GM13977 (cell line): ENCODE data around the gene CELF1.

Experiments
- DNase-seq: peaks from one replicate; pipeline ENCODE4 v3.0.0; 2012; ENCODE audit warnings: low spot score
- CTCF ChIP-seq: IDR thresholded peaks from 2 replicates; pipeline ENCODE4 v1.5.1; 2012; ENCODE audit warnings: mild to moderate bottlenecking, control low read depth; ENCODE audit not compliant: insufficient read depth; ENCODE audit errors: extremely low read depth, missing control alignments
- in situ Hi-C: fragments of 300-500 bp; cut with MboI; formaldehyde crosslinking; loops from one replicate; pipeline ENCODE4 v1.12.0; 2022; ENCODE audit warnings: low sequenced_read_pairs, low pct_unique_long_range_greater_than_20kb, mixed read lengths, inconsistent platforms; ENCODE audit not compliant: unreplicated experiment

Gene CELF1

GRCh38 chr11:47504910-47505309 lies 48.0 kb downstream of the CELF1 start:
- in situ Hi-C loops: loop anchor here (25.0 kb wide), 1 partner anchor 607 kb away; no protein-coding TSS in a partner anchor
- DNase-seq: no peak
- no peak for TF ChIP-seq CTCF

- in situ Hi-C loops: loop anchor here (25.0 kb wide), 1 partner anchor 609 kb away; no protein-coding TSS in a partner anchor
- no peak for TF ChIP-seq CTCF
- DNase-seq: no peak
These were observed 49.7 kb downstream of the CELF1 start for GRCh38 chr11:47503227-47503626.

GRCh38 chr11:47502767-47503166 lies 50.2 kb downstream of the CELF1 start:
- no peak for DNase-seq
- in situ Hi-C loops: loop anchor here (25.0 kb wide), 1 partner anchor 610 kb away; no protein-coding TSS in a partner anchor
- no peak for TF ChIP-seq CTCF

GRCh38 chr11:47501101-47501500 lies 51.8 kb downstream of the CELF1 start:
- in situ Hi-C loops: loop anchor here (25.0 kb wide), 1 partner anchor 611 kb away; no protein-coding TSS in a partner anchor
- TF ChIP-seq CTCF: no peak
- no peak for DNase-seq

GRCh38 chr11:47500121-47500520 lies 52.8 kb downstream of the CELF1 start:
- in situ Hi-C loops: loop anchor here (25.0 kb wide), 1 partner anchor 612 kb away; no protein-coding TSS in a partner anchor
- no peak for DNase-seq
- TF ChIP-seq CTCF: no peak

GRCh38 chr11:47499614-47500013 lies 53.3 kb downstream of the CELF1 start:
- in situ Hi-C loops: loop anchor here (25.0 kb wide), 1 partner anchor 613 kb away; no protein-coding TSS in a partner anchor
- DNase-seq: no peak
- TF ChIP-seq CTCF: no peak
